Gastroesophageal sphincter (tissue), 3 donors: ENCODE data around the gene NR3C2.

ENCODE experiments used
- POLR2A ChIP-seq, 2 donors: fragments of 450-650 bp; IDR thresholded peaks; one replicate each; pipeline ENCODE4 v1.6.1; 2017; ENCODE audit warnings: antibody characterized with exemption in 2 of 2, mild to moderate bottlenecking in 2 of 2, moderate library complexity in 1 of 2
- TF ChIP-seq, protein P1 (sequence below), 4 experiments: fragments of 200-600 bp in 2 of 4; fragments of 450-650 bp in 2 of 4; sonication (generic) in 1 of 4; IDR thresholded peaks; one replicate each; pipeline ENCODE4 v1.5.1; 2017 to 2019; ENCODE audit warnings: antibody characterized with exemption in 4 of 4, mild to moderate bottlenecking in 2 of 4, moderate library complexity in 2 of 4

DNA sequence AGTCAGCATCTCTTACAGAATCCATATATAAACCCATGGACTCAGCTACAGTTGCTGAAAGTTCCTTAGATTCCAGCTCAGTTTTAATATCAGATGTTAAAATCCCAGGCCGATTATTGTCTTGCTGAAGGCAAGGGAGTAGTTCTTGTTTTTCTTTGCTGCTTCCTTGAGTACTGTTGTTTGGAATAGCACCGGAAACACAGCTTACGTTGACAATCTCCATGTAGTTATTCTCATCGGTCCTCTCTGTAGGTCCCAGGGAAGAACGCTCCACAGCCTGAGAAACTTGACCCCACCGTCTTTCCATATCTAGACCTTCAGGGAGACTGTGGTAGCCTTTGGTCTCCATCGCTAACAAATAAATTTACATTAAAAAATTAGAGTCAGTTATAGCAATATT, 5.7 kb downstream of the NR3C2 start:
- no peak for TF ChIP-seq POLR2A (IDR thresholded peaks at IDR 0.05)
- TF ChIP-seq, protein P1, sequence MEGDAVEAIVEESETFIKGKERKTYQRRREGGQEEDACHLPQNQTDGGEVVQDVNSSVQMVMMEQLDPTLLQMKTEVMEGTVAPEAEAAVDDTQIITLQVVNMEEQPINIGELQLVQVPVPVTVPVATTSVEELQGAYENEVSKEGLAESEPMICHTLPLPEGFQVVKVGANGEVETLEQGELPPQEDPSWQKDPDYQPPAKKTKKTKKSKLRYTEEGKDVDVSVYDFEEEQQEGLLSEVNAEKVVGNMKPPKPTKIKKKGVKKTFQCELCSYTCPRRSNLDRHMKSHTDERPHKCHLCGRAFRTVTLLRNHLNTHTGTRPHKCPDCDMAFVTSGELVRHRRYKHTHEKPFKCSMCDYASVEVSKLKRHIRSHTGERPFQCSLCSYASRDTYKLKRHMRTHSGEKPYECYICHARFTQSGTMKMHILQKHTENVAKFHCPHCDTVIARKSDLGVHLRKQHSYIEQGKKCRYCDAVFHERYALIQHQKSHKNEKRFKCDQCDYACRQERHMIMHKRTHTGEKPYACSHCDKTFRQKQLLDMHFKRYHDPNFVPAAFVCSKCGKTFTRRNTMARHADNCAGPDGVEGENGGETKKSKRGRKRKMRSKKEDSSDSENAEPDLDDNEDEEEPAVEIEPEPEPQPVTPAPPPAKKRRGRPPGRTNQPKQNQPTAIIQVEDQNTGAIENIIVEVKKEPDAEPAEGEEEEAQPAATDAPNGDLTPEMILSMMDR (IDR thresholded peaks at IDR 0.05): no peak
